Mesothelial cell of epicardium (in vitro differentiated cells): Measurements from ENCODE around the gene KRTAP1-4. TPM values are rescaled to one million over a fixed set of nuclear protein-coding genes. Genes with fewer than 3 reads are reported as not detected.
"Not testable (repeated sequence)": the region's sequence is repeated elsewhere in the genome, so short reads cannot be mapped to it uniquely, and the experiment has no call there.

Experiments used
- DNase-seq, 2 experiments: peaks; one replicate each; pipeline ENCODE4 v3.0.0; 2021; ENCODE audit warnings: low spot score in 2 of 2; ENCODE audit not compliant: unreplicated experiment in 2 of 2
- H3K27ac Mint-ChIP-seq: 2 replicates; pipeline ENCODE4 v1.8.0; 2021; ENCODE audit warnings: mixed read lengths
- H3K27me3 Mint-ChIP-seq: 2 replicates; pipeline ENCODE4 v1.8.0; 2021; ENCODE audit warnings: low read depth, mixed read lengths
- H3K36me3 Mint-ChIP-seq: 2 replicates; pipeline ENCODE4 v1.8.0; 2021; ENCODE audit warnings: mixed read lengths
- H3K4me1 Mint-ChIP-seq: 2 replicates; pipeline ENCODE4 v1.8.0; 2021; ENCODE audit warnings: mixed read lengths
- H3K4me3 Mint-ChIP-seq: 2 replicates; pipeline ENCODE4 v1.8.0; 2021; ENCODE audit warnings: mild to moderate bottlenecking, moderate library complexity, mixed read lengths
- H3K9me3 Mint-ChIP-seq: 2 replicates; pipeline ENCODE4 v1.8.0; 2021; ENCODE audit warnings: mixed read lengths
- total RNA-seq: library from RNA; stranded (reverse); gene quantifications from 3 replicates; pipeline ENCODE4 v1.2.1, GENCODE V29; 2021
- TF ChIP-seq, protein P1 (sequence below): fragments of 200-600 bp; sonication (generic); IDR thresholded peaks from one replicate; pipeline ENCODE4 v1.5.0; 2021; ENCODE audit warnings: antibody characterized with exemption; ENCODE audit not compliant: unreplicated experiment

The KRTAP1-4 gene
- total RNA-seq, 1 donor from 2014 or later = not detected

DNA sequence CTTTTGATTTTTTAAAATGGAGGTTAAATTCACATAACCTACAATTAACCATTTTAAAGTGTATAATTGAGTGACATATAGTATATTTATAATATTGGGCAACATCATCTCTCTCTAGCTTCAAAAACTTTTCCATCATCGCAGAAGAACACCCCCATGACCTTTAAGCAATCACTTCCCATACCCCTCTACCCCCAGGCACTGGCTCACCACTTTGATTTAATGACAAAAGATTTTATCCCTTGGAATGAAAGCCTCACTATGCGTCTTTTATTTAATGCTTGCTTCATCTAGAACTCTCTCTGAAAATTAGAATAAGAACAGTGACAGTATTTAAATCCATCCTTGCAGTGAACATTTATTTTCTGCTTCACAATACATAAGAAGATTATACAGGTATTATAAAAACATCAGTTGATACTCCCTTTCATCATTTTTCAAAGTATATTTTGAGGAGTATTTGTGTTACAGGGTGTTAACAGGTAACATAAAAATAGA, 7.9 kb upstream of the KRTAP1-4 start:
- H3K4me3 Mint-ChIP-seq = no peak overlapping the region
- TF ChIP-seq, protein P1, sequence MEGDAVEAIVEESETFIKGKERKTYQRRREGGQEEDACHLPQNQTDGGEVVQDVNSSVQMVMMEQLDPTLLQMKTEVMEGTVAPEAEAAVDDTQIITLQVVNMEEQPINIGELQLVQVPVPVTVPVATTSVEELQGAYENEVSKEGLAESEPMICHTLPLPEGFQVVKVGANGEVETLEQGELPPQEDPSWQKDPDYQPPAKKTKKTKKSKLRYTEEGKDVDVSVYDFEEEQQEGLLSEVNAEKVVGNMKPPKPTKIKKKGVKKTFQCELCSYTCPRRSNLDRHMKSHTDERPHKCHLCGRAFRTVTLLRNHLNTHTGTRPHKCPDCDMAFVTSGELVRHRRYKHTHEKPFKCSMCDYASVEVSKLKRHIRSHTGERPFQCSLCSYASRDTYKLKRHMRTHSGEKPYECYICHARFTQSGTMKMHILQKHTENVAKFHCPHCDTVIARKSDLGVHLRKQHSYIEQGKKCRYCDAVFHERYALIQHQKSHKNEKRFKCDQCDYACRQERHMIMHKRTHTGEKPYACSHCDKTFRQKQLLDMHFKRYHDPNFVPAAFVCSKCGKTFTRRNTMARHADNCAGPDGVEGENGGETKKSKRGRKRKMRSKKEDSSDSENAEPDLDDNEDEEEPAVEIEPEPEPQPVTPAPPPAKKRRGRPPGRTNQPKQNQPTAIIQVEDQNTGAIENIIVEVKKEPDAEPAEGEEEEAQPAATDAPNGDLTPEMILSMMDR = no peak
- no peaks in the 10 kb centered on the region for H3K27me3 Mint-ChIP-seq
- H3K27ac Mint-ChIP-seq = no peak overlapping the region
- H3K36me3 Mint-ChIP-seq = no peaks in the 10 kb centered on the region
- H3K9me3 Mint-ChIP-seq = peaks cover 7% of the 10 kb centered on the region
- no peak for DNase-seq
- H3K4me1 Mint-ChIP-seq = peaks cover 22% of the 10 kb centered on the region

DNA sequence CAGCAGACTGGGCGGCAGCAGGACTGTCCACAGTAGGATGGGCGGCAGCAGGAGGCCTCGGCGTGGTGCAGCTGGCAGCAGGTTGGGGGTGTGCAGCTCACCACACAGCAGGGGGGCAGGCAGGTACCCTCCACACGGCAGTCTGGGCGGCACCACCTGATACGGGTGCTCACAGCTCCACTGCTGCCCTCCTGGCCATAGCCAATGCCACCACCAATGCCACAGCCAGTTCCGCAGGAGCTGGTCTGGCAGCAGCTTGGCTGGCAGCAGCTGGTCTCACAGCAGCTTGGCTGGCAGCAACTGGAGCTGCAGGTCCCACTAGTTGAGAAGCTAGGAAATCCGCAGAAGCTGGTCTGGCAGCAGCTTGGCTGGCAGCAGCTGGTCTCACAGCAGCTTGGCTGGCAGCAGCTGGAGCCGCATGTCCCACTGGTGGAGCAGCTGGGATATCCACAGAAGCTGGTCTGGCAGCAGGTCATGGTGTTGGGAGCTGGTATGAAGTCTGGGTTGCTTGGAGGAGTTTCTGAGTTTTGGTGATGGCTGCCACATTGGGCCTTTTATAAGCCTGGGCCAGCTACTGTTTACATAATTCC, 4.4 kb upstream of the KRTAP1-4 start, which contains the start of gene KRTAP1-3:
Gene KRTAP1-3 (minus strand): TSS at position 529 of the 590 bp plus-strand sequence. CDS start 53 bp downstream, at position 476.
- H3K36me3 Mint-ChIP-seq, H3K9me3 Mint-ChIP-seq, DNase-seq, H3K4me3 Mint-ChIP-seq, H3K27ac Mint-ChIP-seq, H3K27me3 Mint-ChIP-seq: not testable (repeated sequence)
- peaks cover 17% of the 10 kb centered on the region for H3K4me1 Mint-ChIP-seq

DNA sequence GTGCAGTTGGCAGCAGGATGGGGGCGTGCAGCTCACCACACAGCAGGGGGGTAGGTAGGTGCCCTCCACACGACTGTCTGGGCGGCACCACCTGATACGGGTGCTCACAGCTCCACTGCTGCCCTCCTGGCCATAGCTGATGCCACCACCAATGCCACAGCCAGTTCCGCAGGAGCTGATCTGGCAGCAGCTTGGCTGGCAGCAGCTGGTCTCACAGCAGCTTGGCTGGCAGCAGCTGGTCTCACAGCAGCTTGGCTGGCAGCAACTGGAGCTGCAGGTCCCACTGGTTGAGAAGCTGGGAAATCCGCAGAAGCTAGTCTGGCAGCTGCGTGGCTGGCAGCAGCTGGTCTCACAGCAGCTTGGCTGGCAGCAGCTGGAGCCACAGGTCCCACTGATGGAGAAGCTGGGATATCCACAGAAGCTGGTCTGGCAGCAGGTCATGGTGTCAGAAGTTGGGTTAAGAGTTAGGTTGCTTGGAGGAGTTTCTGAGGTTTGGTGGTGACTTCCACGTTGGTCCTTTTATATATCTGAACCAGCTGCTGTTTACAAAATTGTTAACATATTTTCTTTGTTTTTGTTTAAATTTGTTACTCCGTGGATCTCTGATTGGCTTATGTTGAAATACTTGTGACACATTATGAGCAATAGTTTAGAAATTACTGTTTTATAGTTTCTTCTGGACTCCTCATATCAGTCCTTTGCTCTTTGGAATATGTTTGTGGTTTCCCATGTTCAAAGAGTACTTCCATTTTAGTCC, 3.1 kb downstream of the KRTAP1-4 start, which contains the start of gene KRTAP1-5:
Gene KRTAP1-5 (minus strand): TSS at position 494 of the 757 bp plus-strand sequence. CDS start 53 bp downstream, at position 441.
- H3K27me3 Mint-ChIP-seq = no peaks in the 10 kb centered on the region
- H3K27ac Mint-ChIP-seq = no peak within 1 kb of the TSS
- H3K9me3 Mint-ChIP-seq = peaks cover 15% of the 10 kb centered on the region
- DNase-seq = no peak
- no peaks in the 10 kb centered on the region for H3K36me3 Mint-ChIP-seq
- TF ChIP-seq, protein P1 = no peak
- no peak within 1 kb of the TSS for H3K4me3 Mint-ChIP-seq
- no peaks in the 10 kb centered on the region for H3K4me1 Mint-ChIP-seq

DNA sequence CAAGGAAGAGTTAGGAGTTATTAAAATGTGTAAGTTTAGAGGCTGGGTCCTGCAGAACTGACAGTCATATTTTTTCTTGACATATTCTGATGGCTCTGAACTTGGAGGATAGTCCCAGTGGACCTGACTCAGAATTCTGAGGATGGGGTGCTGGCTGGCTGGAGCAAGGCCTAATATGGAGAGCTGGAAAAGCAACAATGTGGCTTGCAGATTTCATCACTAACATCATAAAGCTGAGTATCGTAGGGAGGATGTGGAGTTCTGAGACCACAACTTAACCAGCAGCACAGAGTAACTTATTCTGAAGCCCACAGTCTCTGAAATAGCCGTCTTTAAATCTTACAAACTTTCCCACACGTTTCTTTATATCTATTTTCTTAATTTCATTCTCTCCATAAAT, 5.3 kb downstream of the KRTAP1-4 start:
- no peak overlapping the region for H3K27ac Mint-ChIP-seq
- peaks cover 22% of the 10 kb centered on the region for H3K9me3 Mint-ChIP-seq
- H3K27me3 Mint-ChIP-seq = no peaks in the 10 kb centered on the region
- TF ChIP-seq, protein P1 = no peak
- H3K4me3 Mint-ChIP-seq = no peak overlapping the region
- H3K4me1 Mint-ChIP-seq = no peaks in the 10 kb centered on the region
- no peaks in the 10 kb centered on the region for H3K36me3 Mint-ChIP-seq
- DNase-seq = no peak

DNA sequence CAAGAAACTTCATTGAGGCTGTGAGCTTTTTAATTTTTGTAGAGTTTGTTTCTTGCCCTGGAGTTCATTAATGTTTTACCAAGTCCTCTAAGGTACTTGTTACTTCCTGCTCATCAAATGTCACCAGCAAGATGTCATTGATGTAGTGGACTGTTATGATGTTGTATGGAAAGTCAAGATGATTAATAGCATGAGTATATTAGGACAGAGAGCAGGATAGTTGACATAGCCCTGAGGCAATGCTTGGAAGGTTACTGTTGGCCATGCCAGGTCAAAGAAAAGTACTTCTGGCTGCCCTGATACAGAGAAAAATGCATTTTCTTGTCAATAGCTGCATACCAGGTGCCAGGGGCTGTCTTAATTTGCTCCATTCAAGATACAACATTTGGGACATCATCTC, 9.7 kb downstream of the KRTAP1-4 start:
- Mint-ChIP-seq H3K27me3 (no peaks in the 10 kb centered on the region), H3K9me3 (peaks cover 28% of the 10 kb centered on the region), H3K4me1 (peaks cover 6% of the 10 kb centered on the region), H3K27ac (no peak overlapping the region), H3K36me3 (no peaks in the 10 kb centered on the region), H3K4me3 (no peak overlapping the region)
- TF ChIP-seq, protein P1 = no peak
- DNase-seq = no peak

DNA sequence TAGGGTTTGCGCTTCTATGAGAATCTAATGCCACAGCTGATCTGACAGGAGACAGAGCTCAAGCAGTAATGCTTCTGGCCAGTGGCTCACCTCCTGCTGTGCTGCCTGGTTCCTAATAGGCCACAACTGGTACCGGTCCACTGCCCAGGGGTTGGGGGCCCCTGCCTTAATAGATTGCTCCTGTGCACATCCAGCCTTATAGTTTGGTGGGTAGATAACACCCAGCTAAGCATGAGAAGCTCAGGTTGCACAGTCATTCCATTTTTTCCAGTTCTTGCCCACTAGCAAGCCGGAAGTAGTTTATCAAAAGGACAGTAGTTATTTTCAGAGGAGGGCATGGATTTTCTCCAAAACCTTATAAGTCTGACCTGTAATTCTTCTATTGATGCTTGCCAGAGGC, 10.6 kb downstream of the KRTAP1-4 start:
- Mint-ChIP-seq H3K4me3 (no peak overlapping the region), H3K27me3 (no peaks in the 10 kb centered on the region), H3K36me3 (no peaks in the 10 kb centered on the region), H3K27ac (no peak overlapping the region), H3K4me1 (peaks cover 6% of the 10 kb centered on the region), H3K9me3 (peaks cover 28% of the 10 kb centered on the region)
- TF ChIP-seq, protein P1 = no peak
- no peak for DNase-seq
